GM12865 (cell line): ENCODE data around the gene CAPZB.

ENCODE experiments used
- DNase-seq: peaks from one replicate; pipeline ENCODE4 v3.0.0; 2010; ENCODE audit warnings: low read depth
- H3K4me3 ChIP-seq: 2 replicates; pipeline ENCODE4 v1.5.1; 2011; ENCODE audit warnings: mild to moderate bottlenecking, low read depth, low read length, control low read depth
- CTCF ChIP-seq: IDR thresholded peaks from 2 replicates; pipeline ENCODE4 v1.5.1; 2011; ENCODE audit warnings: low read length, control low read depth, low read depth, inconsistent platforms; ENCODE audit not compliant: insufficient read depth; ENCODE audit errors: missing control alignments

CAPZB gene

GRCh38 chr1:19365721-19366120 lies 119.6 kb downstream of the CAPZB start:
- TF ChIP-seq CTCF: no peak
- H3K4me3 ChIP-seq: no peak overlapping the region
- DNase-seq: no peak

GRCh38 chr1:19363536-19364152 lies 121.7 kb downstream of the CAPZB start:
- DNase-seq: no peak
- no peak for TF ChIP-seq CTCF
- no peak overlapping the region for H3K4me3 ChIP-seq

- DNase-seq: no peak
- H3K4me3 ChIP-seq: no peak overlapping the region
- no peak for TF ChIP-seq CTCF
These were observed 123.7 kb downstream of the CAPZB start for GRCh38 chr1:19361611-19362147.

GRCh38 chr1:19360843-19361610 lies 124.3 kb downstream of the CAPZB start:
- no peak for DNase-seq
- H3K4me3 ChIP-seq: no peak overlapping the region
- no peak for TF ChIP-seq CTCF

- no peak for TF ChIP-seq CTCF
- H3K4me3 ChIP-seq: no peak overlapping the region
- DNase-seq: no peak
These were observed 124.9 kb downstream of the CAPZB start for GRCh38 chr1:19360432-19360831.

- no peak for TF ChIP-seq CTCF
- no peak for DNase-seq
- no peak overlapping the region for H3K4me3 ChIP-seq
These were observed 125.3 kb downstream of the CAPZB start for GRCh38 chr1:19360016-19360415.
